ENCODE results near the gene C10orf62. TPM values are rescaled to one million over a fixed set of nuclear protein-coding genes. Genes with fewer than 3 reads are reported as not detected.

C10orf62 gene
- total and polyA plus RNA-seq, 2 of the 8 experiments (the other 6 are each of a cell fraction or from before 2014, with no cell fraction given), result 0.05 TPM; not detected in 1

- Histone ChIP-seq H3K36me3 (ENCODE audit: control insufficient read depth in 2 of 4, insufficient read depth in 4 of 4, low read length in 3 of 4) (no peaks in the 10 kb centered on the region), H3K4ac (replicated peaks; ENCODE audit: insufficient read length, low read depth, low read length) (no peak overlapping the region), H3K9ac (replicated peaks in 1 of 4; ENCODE audit: extremely low read depth in 1 of 4, low read depth in 3 of 4, low read length in 3 of 4) (no peak overlapping the region), H3K27me3 (replicated peaks in 1 of 4; ENCODE audit: control insufficient read depth in 3 of 4, extremely low read depth in 1 of 4, insufficient read depth in 3 of 4, low read length in 3 of 4) (no peaks in the 10 kb centered on the region), H3K23me2 (ENCODE audit: low read depth, low read length) (no peaks in the 10 kb centered on the region), H3K18ac (ENCODE audit: extremely low read depth, low read length) (no peak overlapping the region), H2BK5ac (ENCODE audit: low read depth, low read length) (peak overlapping the region; percentile 32; the same call in 1 of the 2 replicates), H2BK15ac (ENCODE audit: low read length) (no peak overlapping the region; the same call in 1 of the 2 replicates), H2BK20ac (ENCODE audit: low read length) (peak overlapping the region; percentile 9; the same call in 1 of the 2 replicates), H4K20me1 (replicated peaks in 1 of 2; ENCODE audit: control insufficient read depth in 1 of 2, insufficient read depth in 2 of 2, low read length in 2 of 2) (no peaks in the 10 kb centered on the region), H4K5ac (ENCODE audit: insufficient read length, low read depth, low read length) (no peak overlapping the region), H3K4me2 (ENCODE audit: insufficient read depth in 1 of 2, low read depth in 2 of 2, low read length in 2 of 2) (peak overlapping the region in 1 of 2 experiments; percentile 7; a peak in 1 of 4 replicates), H3K79me1 (ENCODE audit: low read depth, low read length) (peaks cover 3% of the 10 kb centered on the region), H4K8ac (ENCODE audit: extremely low read depth, insufficient read depth, low read length) (no peak overlapping the region), H2AFZ (ENCODE audit: low read length) (no peak overlapping the region), H2BK120ac (replicated peaks; ENCODE audit: low read depth, low read length) (no peak overlapping the region), H3K4me3 (ENCODE audit: extremely low read depth in 1 of 4, insufficient read depth in 2 of 4, low read depth in 3 of 4, low read length in 4 of 4) (no peak overlapping the region), H4K91ac (replicated peaks; ENCODE audit: insufficient read length, low read length) (peak overlapping the region; percentile 47), H2BK12ac (ENCODE audit: low read depth, low read length) (peak overlapping the region; percentile 90; the same call in 1 of the 2 replicates), H3K14ac (ENCODE audit: insufficient read length) (no peak overlapping the region), H2AK5ac (ENCODE audit: low read depth, low read length) (no peak overlapping the region; the same call in 1 of the 2 replicates), H3K79me2 (ENCODE audit: control insufficient read depth in 1 of 2, insufficient read depth in 2 of 2, low read length in 2 of 2) (no peaks in the 10 kb centered on the region), H3K4me1 (replicated peaks in 1 of 4; ENCODE audit: control insufficient read depth in 3 of 4, insufficient read depth in 4 of 4, low read length in 3 of 4) (peaks cover 15 to 26% (median 18%) of the 10 kb centered on the region in 4 experiments), H3K9me3 (ENCODE audit: insufficient read depth in 2 of 2, low read depth in 1 of 2, low read length in 1 of 2) (no peaks in the 10 kb centered on the region), H3K23ac (ENCODE audit: insufficient read length) (no peak overlapping the region), H3K27ac (ENCODE audit: low read depth, low read length) (no peak overlapping the region), H3K56ac (replicated peaks; ENCODE audit: insufficient read length, low read depth, low read length) (no peak overlapping the region)
- DNase-seq (ENCODE audit: low read depth in 1 of 2, low spot score in 2 of 2), result no peak
- 86% methylated on average over 13 of the region's 13 CpGs; no CpG with 5 or more reads in 1 of the 2 experiments for WGBS, 2 experiments (ENCODE audit: extremely low coverage in 1 of 2, insufficient coverage in 1 of 2, insufficient read length in 1 of 2, insufficient replicate concordance in 2 of 2, low coverage in 1 of 2, low lambda C conversion rate in 2 of 2, missing lambda C conversion rate in 1 of 2)
- CTCF ChIA-PET (ENCODE audit: partially characterized antibody), result interaction anchor here (1.0 to 15.4 kb wide), 5 partner anchors 13 to 83 kb away, joined by 3 to 388 read pairs (median 65); partner anchors contain the start of gene ANKRD2
- FAIRE-seq, result no peak
- POLR2A ChIA-PET (ENCODE audit: partially characterized antibody), result interaction anchor here (2.0 to 2.4 kb wide), 3 partner anchors 10 to 69 kb away, joined by 6 to 11 read pairs (median 7); partner anchors contain the start of gene UBTD1
- TF ChIP-seq CHD2 (IDR thresholded peaks at IDR 0.05; ENCODE audit: low read length), result no peak
- no peak for TF ChIP-seq EP300 (IDR thresholded peaks at IDR 0.05; ENCODE audit: borderline replicate concordance in 1 of 2, low read depth in 2 of 2, low read length in 2 of 2)
- TF ChIP-seq SIN3A (conservative IDR thresholded peaks at IDR 0.05 in 1 of 2, IDR thresholded peaks at IDR 0.05 in 1 of 2; ENCODE audit: low read depth in 1 of 2, low read length in 2 of 2), result no peak
- no peak for TF ChIP-seq KDM1A (IDR thresholded peaks at IDR 0.05; ENCODE audit: borderline replicate concordance, low read length)
- TF ChIP-seq GTF2F1 (IDR thresholded peaks at IDR 0.05; ENCODE audit: borderline replicate concordance, low read depth, low read length), result no peak
- no peak for TF ChIP-seq TAF1 (IDR thresholded peaks at IDR 0.05; ENCODE audit: low read depth, low read length)
- TF ChIP-seq CEBPB (IDR thresholded peaks at IDR 0.05; ENCODE audit: low read depth, low read length), result no peak
- TF ChIP-seq PHF8 (conservative IDR thresholded peaks at IDR 0.05; ENCODE audit: low read depth, low read length), result no peak
- no peak for TF ChIP-seq CBX5 (IDR thresholded peaks at IDR 0.05; ENCODE audit: low read depth, low read length)
- TF ChIP-seq BACH1 (IDR thresholded peaks at IDR 0.05; ENCODE audit: low read length), result no peak
- no peak for TF ChIP-seq BCL11A (IDR thresholded peaks at IDR 0.05; ENCODE audit: low read depth in 2 of 2, low read length in 2 of 2)
- TF ChIP-seq FOSL1 (IDR thresholded peaks at IDR 0.05; ENCODE audit: insufficient read depth, low read depth, low read length), result no peak
Measured at GRCh38 chr10:97548828-97549455, 40.6 kb upstream of the C10orf62 start.
